ENCODE data around the gene SCARB1. TPM values are rescaled to one million over a fixed set of nuclear protein-coding genes. Genes with fewer than 3 reads are reported as not detected.

The SCARB1 gene
- total RNA-seq, 6 experiments from 2014 or later: 128 to 359 (median 214) TPM

DNA sequence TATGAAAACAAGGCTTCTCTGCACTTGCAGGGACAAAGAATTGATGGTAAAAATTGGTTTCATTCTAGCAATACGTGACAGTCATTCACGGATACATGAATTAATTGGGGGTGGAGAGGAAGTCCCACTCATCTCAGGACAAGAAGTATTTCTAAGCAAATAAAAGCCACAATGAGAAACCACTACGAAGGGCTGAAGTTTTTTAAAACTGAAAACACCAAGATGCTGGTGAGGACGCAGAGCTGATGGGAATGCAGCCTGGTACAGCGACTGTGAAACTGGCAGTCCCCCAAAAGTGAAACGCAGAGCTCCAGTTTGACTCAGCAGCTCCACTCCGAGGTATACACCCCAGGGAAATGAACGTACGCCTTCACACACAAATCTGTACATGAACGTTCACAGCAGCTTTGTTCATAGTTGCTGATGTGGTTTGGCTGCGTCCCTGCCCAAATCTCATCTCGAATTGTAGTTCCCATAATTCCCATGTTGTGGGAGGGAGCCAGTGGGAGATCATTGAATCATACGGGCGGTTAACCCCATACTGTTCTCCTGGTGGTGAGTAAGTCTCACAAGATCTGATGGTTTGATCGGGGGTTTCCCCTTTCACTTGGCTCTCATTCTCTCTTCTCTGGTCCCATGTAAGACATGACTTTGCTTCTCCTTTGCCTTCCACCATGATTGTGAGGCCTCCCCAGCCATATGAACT, 89.0 kb downstream of the SCARB1 start:
- TF ChIP-seq, protein P1, sequence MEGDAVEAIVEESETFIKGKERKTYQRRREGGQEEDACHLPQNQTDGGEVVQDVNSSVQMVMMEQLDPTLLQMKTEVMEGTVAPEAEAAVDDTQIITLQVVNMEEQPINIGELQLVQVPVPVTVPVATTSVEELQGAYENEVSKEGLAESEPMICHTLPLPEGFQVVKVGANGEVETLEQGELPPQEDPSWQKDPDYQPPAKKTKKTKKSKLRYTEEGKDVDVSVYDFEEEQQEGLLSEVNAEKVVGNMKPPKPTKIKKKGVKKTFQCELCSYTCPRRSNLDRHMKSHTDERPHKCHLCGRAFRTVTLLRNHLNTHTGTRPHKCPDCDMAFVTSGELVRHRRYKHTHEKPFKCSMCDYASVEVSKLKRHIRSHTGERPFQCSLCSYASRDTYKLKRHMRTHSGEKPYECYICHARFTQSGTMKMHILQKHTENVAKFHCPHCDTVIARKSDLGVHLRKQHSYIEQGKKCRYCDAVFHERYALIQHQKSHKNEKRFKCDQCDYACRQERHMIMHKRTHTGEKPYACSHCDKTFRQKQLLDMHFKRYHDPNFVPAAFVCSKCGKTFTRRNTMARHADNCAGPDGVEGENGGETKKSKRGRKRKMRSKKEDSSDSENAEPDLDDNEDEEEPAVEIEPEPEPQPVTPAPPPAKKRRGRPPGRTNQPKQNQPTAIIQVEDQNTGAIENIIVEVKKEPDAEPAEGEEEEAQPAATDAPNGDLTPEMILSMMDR (IDR thresholded peaks at IDR 0.05): no peak
- no peak for TF ChIP-seq POLR2A (IDR thresholded peaks at IDR 0.05)

DNA sequence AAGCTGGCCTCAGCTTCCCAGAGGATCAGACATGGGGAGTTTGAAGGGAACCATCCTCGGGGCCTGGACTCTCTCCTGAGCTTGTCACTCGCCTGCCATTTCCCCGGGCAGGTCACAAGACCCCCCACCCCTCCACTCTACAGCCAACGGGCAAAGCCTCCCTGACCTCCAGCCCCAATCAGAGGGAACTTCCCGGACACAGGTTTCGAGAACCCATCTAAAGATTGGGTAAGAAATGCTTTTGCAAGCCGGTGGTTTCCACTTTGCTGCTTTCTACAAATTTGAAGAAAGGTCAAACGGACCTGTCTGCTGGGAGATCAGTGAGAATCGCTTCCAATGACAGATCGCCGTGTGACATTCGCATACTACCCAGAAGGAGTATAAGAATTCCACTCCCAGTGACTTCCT, 89.6 kb downstream of the SCARB1 start:
- peak in 3 of 4 donors; percentile 30 to 50 (median 33) for ATAC-seq
- peak; percentile 7 for TF ChIP-seq POLR2A (IDR thresholded peaks at IDR 0.05)
- TF ChIP-seq, protein P1 (IDR thresholded peaks at IDR 0.05): no peak
- Histone ChIP-seq H3K27me3 (no peaks in the 10 kb centered on the region), H3K27ac (peak overlapping the region; percentile 27 to 79 (median 49)), H3K9me3 (no peaks in the 10 kb centered on the region), H3K4me1 (peaks cover 0 to 48% (median 13%) of the 10 kb centered on the region in 4 donors), H3K36me3 (no peaks in the 10 kb centered on the region), H3K4me3 (peak overlapping the region in 1 of 3 donors; percentile 14)
- WGBS (ENCODE audit: insufficient coverage, low coverage, low lambda C conversion rate, missing lambda C conversion rate): 2% methylated on average over 12 of the region's 12 CpGs
- intact Hi-C loops (cut with DNase I): no loop called here
- DNase-seq: peak in 1 of 3 donors; percentile 62

More for the DNA sequence above, 89.0 kb downstream of the SCARB1 start:
- Histone ChIP-seq H3K27me3 (no peaks in the 10 kb centered on the region), H3K36me3 (no peaks in the 10 kb centered on the region), H3K9me3 (no peaks in the 10 kb centered on the region), H3K4me3 (peak overlapping the region in 1 of 3 donors; percentile 14), H3K27ac (peak overlapping the region; percentile 27 to 79 (median 49)), H3K4me1 (peaks cover 0 to 48% (median 13%) of the 10 kb centered on the region in 4 donors)
- 15% methylated on average over 11 of the region's 15 CpGs for WGBS (ENCODE audit: insufficient coverage, low coverage, low lambda C conversion rate, missing lambda C conversion rate)
- peak; percentile 18 to 42 (median 36) for ATAC-seq
- intact Hi-C loops (cut with DNase I): no loop called here
- DNase-seq: no peak

DNA sequence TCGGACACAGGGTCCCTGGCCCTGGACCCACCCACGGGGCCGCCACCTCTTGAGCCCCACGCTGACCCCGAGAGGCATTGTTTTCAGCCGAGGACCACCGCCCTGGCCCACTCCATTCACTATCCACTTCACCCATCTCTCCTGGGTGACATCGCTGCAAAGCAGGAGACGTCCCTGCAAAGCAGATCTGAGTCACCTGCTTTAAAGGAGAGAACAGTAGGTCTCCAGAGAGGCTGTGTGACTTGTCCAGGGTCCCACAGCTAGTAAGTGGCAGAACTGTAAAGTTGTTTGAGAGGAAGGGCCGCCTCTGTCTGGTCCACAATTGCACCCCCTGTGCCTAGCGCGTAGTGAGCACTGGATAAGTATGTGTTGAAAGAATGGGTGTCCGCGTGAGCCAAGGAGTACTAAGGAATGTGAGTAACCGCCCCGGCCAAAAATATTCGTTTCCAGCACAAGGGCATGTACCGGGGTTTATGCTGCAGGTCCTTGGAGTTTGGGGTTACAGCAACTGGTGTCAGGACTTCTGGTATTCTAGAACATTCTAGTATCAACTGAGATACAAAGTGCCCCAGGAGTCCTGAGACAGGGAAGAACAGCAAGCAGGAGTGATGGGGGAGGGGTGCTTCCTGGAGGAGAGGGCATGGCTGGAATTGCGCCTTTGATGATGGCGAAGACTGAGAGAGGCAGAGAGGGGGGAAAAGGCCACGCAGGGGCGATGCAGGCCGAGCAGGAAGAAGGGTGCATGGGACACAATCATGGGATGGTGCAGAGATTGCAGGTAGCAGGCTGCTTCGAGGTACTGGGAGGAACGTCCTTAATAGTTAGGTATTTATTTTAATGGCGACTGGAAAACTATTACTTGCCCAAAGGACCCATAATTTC, 91.1 kb downstream of the SCARB1 start:
- ATAC-seq: peak in 1 of 4 donors; percentile 2
- no peak overlapping the region for H3K27ac ChIP-seq
- 85% methylated on average over 17 of the region's 26 CpGs for WGBS (ENCODE audit: insufficient coverage, low coverage, low lambda C conversion rate, missing lambda C conversion rate)
- TF ChIP-seq, protein P1 (IDR thresholded peaks at IDR 0.05): no peak
- TF ChIP-seq POLR2A (IDR thresholded peaks at IDR 0.05): no peak
- intact Hi-C loops (cut with DNase I): no loop called here
- H3K36me3 ChIP-seq: no peaks in the 10 kb centered on the region
- DNase-seq: no peak
- H3K9me3 ChIP-seq: no peaks in the 10 kb centered on the region
- peaks cover 0 to 39% (median 9%) of the 10 kb centered on the region in 4 donors for H3K4me1 ChIP-seq
- H3K27me3 ChIP-seq: no peaks in the 10 kb centered on the region
- no peak overlapping the region for H3K4me3 ChIP-seq

DNA sequence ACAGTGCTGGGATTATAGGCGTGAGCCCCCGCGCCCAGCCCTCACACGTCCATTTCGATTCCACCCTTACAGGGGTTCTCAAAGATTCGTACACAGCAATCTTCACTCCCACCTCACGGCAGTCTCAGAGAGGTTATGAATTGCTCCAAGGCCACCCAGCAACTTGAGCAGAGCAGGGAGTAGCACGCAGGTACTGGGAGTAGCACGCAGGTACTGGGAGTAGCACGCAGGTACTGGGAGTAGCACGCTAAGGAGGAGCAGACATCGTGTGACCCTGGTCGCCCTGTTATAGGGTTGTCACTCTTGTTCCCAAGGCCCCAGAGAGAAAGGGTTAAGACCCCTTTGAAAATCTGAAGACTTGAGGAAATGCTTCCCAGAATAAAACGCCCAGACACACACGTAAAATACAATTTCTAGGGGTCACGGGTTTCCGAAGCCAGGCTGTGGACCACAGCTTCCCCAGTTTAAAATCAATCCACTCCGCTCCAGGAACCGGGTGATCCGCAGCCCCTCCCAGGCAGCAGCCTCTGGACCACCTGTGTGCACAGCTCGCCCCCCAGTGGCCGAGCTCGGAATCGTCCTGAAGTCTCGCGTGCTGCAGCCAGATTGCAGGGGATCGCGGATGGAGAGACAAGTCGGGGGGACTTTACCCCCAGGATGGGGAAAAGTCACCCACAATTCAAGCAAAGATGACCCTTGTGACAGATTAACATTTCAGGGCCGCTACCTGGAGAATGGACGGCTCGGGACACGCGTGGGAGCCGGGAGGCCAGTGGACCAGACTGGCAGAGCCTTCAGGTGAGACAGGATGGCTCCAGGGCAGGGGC, 92.0 kb downstream of the SCARB1 start:
- Histone ChIP-seq H3K27me3 (no peaks in the 10 kb centered on the region), H3K4me1 (peaks cover 0 to 38% (median 4%) of the 10 kb centered on the region in 4 donors), H3K36me3 (no peaks in the 10 kb centered on the region), H3K4me3 (no peak overlapping the region), H3K9me3 (no peaks in the 10 kb centered on the region), H3K27ac (no peak overlapping the region)
- TF ChIP-seq, protein P1 (IDR thresholded peaks at IDR 0.05): peak; percentile 92 to 99 (median 98)
- no peak for TF ChIP-seq POLR2A (IDR thresholded peaks at IDR 0.05)
- intact Hi-C loops (cut with DNase I): no loop called here
- ATAC-seq (peak; percentile 53 to 73 (median 71)), DNase-seq (peak; percentile 81 to 86 (median 81))
- WGBS (ENCODE audit: insufficient coverage, low coverage, low lambda C conversion rate, missing lambda C conversion rate): 16% methylated on average over 28 of the region's 35 CpGs

Data from right lobe of liver (tissue), 6 donors.